ENCODE measurements around the gene CALD1.

The CALD1 gene

DNA sequence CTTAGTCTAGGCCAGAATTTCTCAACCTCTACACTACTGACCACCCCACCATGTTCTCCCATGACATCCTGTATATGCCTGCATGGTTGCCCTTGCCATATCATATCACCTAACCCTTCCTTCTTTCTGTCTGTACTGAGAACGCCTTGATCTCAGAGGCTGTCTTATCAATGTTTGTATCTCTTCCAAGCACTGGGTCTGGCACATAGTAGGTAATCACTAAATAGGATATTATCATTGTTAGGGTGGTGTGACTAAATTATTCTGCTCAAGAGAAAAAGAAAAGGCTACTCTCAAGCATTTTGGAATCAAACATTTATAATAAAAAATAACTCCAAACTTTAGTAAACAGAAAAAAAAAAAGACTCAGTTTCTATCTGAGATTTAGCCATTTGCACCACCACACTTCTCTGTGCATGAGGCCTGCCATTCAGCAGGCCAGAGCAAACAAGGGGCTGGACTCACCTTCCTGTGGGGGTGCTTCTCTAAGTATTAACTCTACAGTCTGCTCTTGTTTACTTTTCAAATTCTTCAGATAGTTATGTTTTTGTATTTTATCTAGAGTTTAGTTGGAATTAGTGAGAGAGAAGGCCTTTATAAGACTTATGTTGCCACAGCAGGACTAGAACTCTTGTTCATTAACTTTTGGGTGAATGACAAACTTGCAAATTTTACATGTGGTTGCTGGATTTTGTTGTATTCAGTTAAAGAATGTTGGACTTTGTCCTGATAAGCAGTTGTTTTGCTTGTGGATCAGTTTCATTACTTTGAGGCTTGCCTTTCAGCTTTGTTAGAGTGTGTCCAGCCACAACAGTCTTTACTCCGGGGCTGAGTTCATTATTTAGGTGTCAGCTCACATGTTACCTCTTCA is 212.3 kb downstream of the CALD1 start:
- no peak for DNase-seq (ENCODE audit: extremely low read depth in 1 of 2, low read depth in 1 of 2)

DNA sequence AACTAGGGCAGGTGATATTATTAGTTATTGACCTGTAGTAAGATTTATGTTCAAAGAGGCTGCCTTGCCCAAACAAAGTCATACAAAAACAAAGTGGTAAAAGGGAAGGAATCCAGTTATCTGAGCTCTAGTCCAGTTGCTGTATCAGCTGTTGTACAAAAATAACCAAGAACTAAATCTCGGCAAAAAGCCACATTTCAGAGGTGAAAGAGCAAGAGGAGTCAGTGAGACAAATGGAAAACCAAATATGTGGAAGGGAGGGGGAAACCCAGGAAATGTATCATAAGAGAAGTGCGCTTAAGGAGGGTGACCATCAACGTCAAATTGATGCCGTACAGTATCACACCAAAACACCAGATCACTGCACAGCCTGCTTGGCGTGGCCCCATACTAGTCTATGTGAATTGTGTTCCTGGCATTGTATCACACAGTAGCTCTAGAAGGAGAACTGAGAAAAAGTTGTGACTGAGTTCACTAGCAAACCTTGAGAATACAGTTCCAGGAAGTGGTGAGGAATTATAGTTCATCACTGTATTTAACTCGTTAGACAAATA is 213.3 kb downstream of the CALD1 start:
- DNase-seq (ENCODE audit: extremely low read depth in 1 of 2, low read depth in 1 of 2), result no peak

DNA sequence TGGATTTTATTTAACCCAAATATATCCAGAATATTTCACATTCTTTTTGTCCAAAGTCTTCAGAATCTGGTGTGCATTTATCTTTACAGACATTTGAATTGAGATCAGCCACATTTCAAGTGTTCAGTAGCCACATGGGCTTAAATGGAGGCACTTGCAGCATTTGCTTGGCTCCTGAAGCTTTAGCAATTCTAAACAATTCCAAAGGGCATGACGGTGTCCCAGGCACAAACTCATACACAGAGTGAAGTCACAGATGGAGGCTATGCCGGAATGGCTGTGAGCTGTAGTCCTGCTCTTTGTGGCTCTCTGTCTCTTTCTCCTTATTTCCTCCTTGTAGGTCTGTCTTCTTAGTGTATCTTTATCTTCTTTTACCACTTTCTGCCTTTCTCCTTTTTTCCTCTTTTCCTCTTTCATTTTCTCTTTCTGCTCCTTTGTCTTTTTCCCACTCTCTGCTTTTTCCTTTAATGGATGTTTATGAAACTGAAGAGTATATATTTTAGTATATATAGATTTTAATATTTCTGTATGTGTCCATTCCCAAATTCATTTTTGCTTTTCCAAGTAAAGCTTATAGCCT is 214.5 kb downstream of the CALD1 start:
- DNase-seq (ENCODE audit: extremely low read depth in 1 of 2, low read depth in 1 of 2), result no peak

DNA sequence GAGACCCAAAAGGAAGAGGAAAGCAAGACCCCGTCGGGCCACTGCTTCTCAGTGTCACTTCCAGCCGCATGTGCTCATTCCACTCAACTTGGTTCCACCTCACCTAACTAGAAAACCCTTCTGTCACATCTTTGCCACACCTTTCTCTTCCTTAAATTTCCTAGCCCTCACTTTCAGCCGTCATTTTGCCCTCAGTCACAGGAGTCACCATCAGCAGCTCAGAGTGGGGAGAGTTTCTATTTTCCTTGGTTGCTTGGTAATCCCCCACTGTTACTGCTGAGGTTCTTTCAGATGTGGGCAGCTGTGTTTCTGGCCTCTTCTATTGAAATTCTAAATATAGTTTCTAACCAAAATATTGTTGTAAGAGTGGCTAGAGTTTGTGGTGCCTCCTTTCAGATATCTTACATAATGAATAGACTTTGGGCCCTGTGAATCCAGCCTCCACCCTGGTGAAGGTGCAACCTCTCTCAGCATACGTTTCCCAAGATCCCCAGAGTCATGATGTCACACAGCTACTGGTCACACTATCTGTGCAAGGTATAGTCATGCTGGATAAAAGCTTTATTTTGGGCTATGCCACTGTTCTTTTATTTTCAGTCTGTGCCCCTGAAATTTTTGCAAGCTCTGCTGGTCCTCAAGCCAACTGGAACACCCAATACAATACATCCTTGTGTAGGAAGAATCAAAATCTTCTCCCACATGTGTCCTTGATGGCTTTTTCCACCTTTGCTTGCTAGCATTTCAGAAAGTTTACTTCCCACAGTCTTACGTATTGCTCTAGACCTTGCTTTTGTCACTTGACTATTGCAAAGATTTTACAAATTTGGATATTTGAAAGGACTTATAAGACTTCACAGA is 216.0 kb downstream of the CALD1 start:
- DNase-seq (ENCODE audit: extremely low read depth in 1 of 2, low read depth in 1 of 2), result no peak

DNA sequence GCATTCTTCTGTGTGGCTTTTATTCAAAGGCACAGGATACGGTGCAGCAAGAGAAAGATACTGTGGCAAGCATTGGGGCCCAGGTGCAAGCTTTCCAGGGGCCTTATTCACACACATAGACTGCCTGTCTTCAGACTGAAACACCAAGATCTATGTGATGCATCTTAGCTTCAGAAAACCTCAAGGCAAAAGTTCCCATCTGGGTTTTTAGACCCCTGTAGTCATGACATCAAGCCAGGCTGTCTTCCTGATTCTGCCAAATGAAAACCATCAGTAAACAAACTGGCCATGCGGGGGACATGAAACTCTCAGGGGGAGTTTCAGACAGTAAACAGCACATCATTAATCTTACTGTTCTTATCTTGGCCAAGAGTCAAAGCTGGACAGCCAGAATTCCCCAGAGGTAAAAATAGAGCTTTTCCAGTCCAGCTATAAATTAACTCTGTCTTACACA is 216.7 kb downstream of the CALD1 start:
- DNase-seq (ENCODE audit: extremely low read depth in 1 of 2, low read depth in 1 of 2), result no peak

DNA sequence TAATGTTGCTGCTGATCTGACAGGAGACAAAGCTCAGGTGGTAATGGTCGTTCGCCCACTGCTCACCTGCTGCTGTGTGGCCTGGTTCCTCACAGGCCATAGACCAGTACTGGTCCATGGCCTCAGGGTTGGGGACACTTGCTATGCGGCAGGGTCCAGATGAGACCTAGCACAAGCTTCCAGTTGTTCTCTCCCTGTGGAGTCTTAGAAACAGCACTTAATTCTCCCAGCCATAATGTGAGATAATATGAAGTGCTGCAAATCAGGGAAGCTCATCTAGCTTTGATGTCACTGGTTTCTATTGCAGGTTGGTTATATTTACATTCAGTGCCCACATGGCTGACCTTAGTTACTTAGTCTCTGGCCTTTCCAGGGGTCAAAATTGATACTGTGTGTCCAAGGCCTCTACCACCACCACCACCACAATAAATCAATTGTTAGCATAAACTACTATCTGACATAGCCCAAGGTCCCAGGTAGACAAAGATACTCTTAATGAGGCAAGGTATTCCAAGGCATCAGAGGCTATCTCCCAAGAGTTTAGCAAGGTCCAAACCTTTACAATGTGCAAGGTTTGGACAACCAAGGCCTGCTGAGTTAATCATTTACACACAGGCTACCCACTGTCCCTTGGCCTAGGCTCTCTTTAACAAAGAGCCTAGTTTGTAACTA is 217.9 kb downstream of the CALD1 start:
- DNase-seq (ENCODE audit: extremely low read depth in 1 of 2, low read depth in 1 of 2), result no peak

DNA sequence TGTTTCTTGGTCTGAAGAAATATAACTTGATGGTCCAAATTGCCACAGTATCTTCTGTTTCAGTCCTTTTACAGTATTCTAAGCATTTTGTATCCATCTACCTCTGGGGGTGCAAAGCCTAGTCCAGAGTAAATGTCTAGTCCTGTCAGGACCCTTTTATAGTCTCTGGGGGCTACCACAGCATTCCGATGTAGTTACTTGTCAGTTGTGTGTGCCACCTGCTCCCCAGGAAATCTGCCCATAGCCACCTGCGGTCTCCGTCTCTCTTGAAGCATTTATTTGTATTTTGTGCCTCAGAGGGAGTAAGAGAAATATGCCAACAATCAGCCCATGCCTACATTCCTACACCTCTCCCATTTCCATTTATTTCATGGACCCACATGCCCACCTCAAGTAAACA is 219.7 kb downstream of the CALD1 start:
- no peak for DNase-seq (ENCODE audit: extremely low read depth in 1 of 2, low read depth in 1 of 2)

DNA sequence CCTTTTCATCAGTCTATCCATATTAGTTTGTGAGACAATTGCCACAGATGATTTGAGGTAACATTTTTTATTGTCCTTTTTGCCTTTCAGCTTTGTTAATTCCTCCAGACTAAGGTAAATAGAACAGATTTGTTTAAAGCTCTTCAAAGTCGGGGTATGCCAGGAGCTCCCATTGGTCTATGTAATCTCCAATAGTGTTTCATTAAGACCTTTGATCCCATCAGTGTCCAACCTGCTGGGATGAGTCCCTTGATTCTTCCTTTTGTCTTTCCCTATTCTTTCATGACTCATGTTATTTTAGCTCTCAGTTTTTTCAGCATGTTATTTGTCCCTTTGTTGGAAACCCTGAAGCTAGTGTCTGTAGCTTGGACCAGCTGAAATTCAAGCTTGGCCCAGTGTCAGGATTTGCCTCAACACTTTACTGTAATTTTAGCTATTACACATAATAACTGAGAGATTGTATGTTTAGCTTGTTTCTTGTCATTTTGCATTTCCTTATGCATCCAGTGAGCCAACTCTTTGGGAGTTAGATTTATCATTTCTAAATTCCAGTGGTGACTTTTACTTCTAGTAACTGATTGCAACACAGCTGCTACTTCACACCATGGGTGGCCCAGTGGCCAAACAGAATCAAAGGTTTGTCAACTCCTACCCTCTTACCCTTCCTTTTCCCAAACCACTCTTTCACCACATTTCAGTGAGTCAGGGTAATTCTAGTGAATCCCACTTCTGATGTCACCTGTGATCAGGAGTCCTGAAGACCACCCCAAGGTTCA is 222.1 kb downstream of the CALD1 start:
- no peak for DNase-seq (ENCODE audit: extremely low read depth in 1 of 2, low read depth in 1 of 2)

DNA sequence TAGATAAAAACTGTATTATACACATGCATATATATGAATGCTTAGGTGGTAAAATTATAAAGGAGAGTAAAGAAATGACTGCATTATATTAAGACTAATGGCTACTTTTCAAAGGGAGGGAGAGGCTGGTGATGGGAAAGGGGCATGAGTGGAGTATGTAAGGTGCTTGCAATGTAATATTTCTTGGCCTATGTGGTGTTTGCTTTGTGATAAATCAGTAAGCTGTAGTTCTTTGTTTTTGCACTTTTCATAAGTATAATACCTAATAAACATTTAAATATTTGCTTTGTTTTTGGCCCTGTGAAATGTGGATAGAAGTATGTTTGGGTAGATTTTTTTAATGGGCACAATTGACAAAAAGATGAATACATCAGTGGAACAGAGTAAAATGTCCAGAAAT is 232.8 kb downstream of the CALD1 start:
- DNase-seq (ENCODE audit: extremely low read depth in 1 of 2, low read depth in 1 of 2), result no peak
